Measurements from ENCODE around the gene CRYGA.

- TF ChIP-seq CTCF (IDR thresholded peaks at IDR 0.05; ENCODE audit: low read depth, low read length, poor library complexity, severe bottlenecking) = no peak
- no peak for TF ChIP-seq EZH2phosphoT487 (IDR thresholded peaks at IDR 0.05; ENCODE audit: borderline replicate concordance, low read length)
Observed at GRCh38 chr2:208189069-208189809, 25.9 kb upstream of the CRYGA start.
